NCI-H2171 (cell line): ENCODE results near the gene MYLK.
A peak's percentile ranks its signal among the peaks of the same experiment; 100 is the strongest.
"Not testable (repeated sequence)": the region's sequence is repeated elsewhere in the genome, so short reads cannot be mapped to it uniquely, and the experiment has no call there.

Experiments
- DNase-seq: peaks from one replicate; lab custom pipeline; 2025; lab: John Stamatoyannopoulos, UW

The MYLK gene

GRCh38 chr3:123884203-123884831 lies at the start of gene MYLK:
Gene MYLK (minus strand): TSS chr3:123884332. CDS start chr3:123793841, 90,491 bp downstream.
- peak; percentile 83 for DNase-seq

DNA sequence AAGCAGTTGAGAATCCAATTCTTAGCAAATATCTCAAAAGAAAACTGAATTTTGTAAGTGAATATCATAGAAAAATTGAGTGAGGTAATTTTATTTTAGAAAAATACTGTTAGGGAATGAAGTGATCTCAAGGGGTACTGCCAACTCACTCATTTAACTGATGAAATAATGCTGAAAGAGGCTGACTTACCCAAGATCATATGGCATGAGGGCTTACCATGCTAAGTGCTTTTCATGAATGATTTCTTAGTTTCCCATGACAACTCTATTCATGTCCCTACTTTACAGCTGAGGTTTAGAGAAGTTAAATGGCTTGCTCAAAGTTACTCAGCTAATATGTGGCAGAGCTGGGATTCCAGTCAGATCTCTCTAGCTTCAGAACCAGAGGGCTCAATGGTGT lies 46.3 kb upstream of the MYLK start:
- DNase-seq = no peak

DNA sequence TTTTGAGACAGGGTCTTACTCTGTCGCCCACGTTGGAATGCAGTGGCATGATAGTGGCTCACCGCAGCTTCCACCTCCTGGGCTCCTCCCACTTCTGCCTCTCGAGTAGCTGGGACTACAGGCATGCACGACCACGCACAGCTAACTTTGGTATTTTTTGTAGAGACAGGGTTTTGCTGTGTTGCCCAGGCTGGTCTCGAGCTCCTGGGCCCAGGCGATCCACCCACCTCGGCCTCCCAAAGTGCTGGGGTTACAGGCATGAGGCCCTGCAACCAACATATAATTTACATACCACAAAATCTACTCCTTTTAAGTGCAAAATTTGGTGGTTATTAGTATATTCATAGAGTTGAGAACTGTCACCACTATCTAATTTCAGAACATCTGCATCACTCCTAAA lies 45.2 kb upstream of the MYLK start:
- DNase-seq = no peak

DNA sequence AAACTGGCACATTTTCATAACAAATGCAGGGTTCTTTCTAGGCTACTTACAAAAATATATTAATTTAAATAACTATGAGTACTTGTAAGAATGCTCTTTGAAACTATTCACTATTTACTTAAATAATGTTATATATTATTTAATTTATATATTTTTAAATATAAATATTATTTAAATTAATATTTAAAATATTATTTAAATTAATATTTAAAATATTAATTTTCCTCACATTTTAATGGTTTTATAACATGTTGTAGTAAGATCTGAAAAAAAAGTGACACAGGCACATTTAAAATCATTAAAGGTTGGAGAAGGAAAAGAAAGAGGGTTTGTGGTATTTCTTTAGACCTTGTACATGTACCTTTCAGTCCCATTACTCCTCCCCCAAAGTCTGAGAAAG lies 42.3 kb upstream of the MYLK start:
- DNase-seq = no peak

GRCh38 chr3:123920868-123921267 lies 36.7 kb upstream of the MYLK start:
- no peak for DNase-seq

- no peak for DNase-seq
These were observed 36.3 kb upstream of the MYLK start for GRCh38 chr3:123920383-123920782.

GRCh38 chr3:123919353-123919752 lies 35.2 kb upstream of the MYLK start:
- no peak for DNase-seq

GRCh38 chr3:123914829-123915228 lies 30.7 kb upstream of the MYLK start:
- no peak for DNase-seq

GRCh38 chr3:123909785-123910184 lies 25.7 kb upstream of the MYLK start:
- DNase-seq = no peak

DNA sequence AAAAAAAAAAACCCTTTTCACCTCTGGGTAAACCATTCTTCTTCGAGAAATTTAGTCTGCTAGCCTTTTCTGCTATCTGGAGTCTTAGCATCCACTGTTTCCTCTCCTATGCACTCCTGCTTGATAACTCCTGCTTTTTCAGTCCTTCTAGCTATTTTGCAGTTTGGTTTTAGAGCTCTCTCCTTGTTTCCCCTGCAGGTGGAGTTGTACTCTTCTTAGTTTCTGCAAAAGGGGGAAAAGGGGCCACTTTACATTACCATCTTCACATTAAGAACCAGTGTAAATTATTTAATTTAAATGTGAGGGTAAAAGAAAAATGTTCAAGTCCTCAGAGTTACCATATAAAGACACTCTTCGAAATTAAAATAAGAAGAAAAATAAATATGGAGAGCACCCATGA lies 23.6 kb upstream of the MYLK start:
- DNase-seq = no peak

DNA sequence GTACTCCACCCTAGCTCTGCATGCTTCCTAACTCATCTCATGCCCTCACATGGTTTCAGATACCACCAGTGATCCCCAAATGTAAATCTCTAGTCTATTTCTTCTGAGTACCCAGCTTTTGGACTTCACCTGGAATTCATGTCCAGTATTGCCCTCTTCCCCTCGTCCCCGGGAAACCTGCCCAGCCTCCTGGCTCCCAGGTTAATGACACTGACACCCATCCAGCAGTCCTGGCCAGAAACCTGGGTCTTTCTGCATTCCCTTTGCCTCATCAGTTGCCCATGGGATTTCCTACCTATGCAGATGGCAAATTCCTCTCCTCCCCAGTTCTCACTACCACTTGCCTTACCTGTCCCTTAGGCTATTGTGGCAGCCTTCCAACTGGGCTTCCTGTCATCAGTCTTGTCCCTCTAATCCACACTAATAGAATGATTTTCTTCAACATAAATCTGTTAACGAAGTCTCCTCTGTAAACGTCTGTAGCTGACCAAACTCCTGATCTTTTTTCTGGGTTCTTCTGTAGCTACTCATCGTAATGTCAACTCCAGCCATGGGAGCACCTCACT lies 15.3 kb upstream of the MYLK start:
- no peak for DNase-seq

GRCh38 chr3:123893012-123893411 lies 8.9 kb upstream of the MYLK start:
- no peak for DNase-seq

GRCh38 chr3:123892195-123892594 lies 8.1 kb upstream of the MYLK start:
- DNase-seq = no peak

- DNase-seq = not testable (repeated sequence)
These were observed 6.9 kb upstream of the MYLK start for GRCh38 chr3:123890991-123891390.

DNA sequence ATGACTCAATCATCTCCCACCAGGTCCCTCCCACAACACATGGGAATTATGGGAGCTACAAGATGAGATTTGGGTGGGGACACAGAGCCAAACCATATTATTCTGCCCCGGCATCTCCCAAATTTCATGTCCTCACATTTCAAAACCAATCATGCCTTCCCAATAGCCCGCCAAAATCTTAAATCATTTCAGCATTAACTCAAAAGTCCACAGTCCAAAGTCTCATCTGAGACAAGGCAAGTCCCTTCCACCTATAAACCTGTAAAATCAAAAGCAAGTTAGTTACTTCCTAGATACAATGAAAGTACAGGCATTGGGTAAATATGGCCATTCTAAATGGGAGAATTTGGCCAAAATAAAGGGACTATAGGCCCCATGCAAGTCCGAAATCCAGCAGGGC lies 6.0 kb upstream of the MYLK start:
- DNase-seq = not testable (repeated sequence)

- no peak for DNase-seq
These were observed 861 bp upstream of the MYLK start for GRCh38 chr3:123884993-123885392.

- no peak for DNase-seq
These were observed 380 bp downstream of the MYLK start for GRCh38 chr3:123883701-123884202.

GRCh38 chr3:123883111-123883510 lies 1.0 kb downstream of the MYLK start:
- DNase-seq = no peak

GRCh38 chr3:123881771-123882170 lies 2.4 kb downstream of the MYLK start:
- peak; percentile 70 for DNase-seq

GRCh38 chr3:123880998-123881561 lies 3.1 kb downstream of the MYLK start:
- no peak for DNase-seq

- no peak for DNase-seq
These were observed 5.3 kb downstream of the MYLK start for GRCh38 chr3:123878807-123879206.

DNA sequence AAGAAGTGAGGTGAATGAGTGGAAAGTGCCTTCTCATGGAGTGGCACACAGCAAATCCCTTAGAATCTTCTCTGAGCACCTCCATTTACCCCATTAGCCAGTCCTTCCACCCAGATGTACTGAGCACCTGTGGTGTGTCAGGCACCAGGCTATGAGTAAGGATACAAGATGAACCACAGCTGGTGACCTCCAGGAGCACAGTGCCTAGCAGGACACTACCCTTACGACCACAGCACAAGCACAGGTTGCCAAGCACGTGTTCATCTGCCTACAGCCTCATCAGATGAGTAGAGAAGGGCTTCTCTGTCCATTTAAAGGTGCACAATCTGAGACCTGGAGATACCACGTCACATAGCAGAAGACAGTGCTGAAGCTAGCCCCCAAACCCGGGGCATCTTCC lies 6.2 kb downstream of the MYLK start:
- no peak for DNase-seq

GRCh38 chr3:123877466-123877865 lies 6.7 kb downstream of the MYLK start:
- no peak for DNase-seq

DNA sequence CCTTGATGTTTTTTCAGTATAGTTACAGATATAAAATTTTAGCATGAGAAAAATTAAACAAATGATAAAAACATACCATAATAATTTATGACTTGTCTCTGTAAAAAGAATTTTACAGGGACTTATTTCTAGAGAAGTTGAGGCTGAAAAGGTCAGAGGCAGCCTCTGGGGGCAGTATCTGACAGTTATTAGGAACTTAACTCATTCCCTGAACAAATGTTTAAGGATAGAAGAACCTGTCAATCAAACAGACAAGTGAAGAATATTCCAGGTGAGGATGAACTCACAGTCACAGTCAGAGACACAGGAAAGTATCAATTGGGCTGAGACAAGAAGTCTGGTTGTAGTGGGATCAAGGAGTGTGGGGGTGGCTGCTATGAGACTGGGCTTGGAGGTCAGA lies 7.3 kb downstream of the MYLK start:
- no peak for DNase-seq
